Endothelial cell of umbilical vein (primary cell): ENCODE data around the gene HMGA1. TPM values are rescaled to one million over a fixed set of nuclear protein-coding genes. Genes with fewer than 3 reads are reported as not detected.
"Not testable (repeated sequence)": the region's sequence is repeated elsewhere in the genome, so short reads cannot be mapped to it uniquely, and the experiment has no call there.

Experiments
- BruUV-seq: library from RNA; stranded (reverse); fragments of 400-500 nt; replicated peaks from 2 replicates; lab custom pipeline; 2021; lab: Mats Ljungman, UMichigan
- CTCF ChIA-PET: fragments of 300-600, 350-600 bp; sonication (Branson Sonifier 250); formaldehyde crosslinking; loops from one replicate; lab custom pipeline; 2021; ENCODE audit warnings: antibody characterized with exemption, inconsistent platforms; lab: Charles Lee
- POLR2A ChIA-PET: fragments of 300-600, 350-600 bp; sonication (Branson Sonifier 250); formaldehyde crosslinking; loops from one replicate; lab custom pipeline; 2021; ENCODE audit warnings: antibody characterized with exemption, inconsistent platforms; lab: Charles Lee
- DNase-seq: peaks from one replicate; pipeline ENCODE4 v3.0.0-alpha.2; 2011; ENCODE audit warnings: low read depth, low spot score
- FAIRE-seq: peaks from 2 replicates; lab custom pipeline; 2011; peaks lifted over from hg19 to GRCh38; lab: Jason Lieb, UNC
- H2AFZ ChIP-seq: 2 replicates; pipeline ENCODE4 v1.6.0; 2012; ENCODE audit warnings: low read depth, low read length, control low read depth, inconsistent platforms
- H3K27ac ChIP-seq: 2 replicates; pipeline ENCODE4 v1.5.1; 2011; ENCODE audit warnings: low read depth, mild to moderate bottlenecking, control low read depth, low read length, moderate library complexity; ENCODE audit not compliant: insufficient read depth
- H3K27me3 ChIP-seq, 2 experiments: 2 replicates each; pipeline versions ENCODE4 v1.6.0 to v1.6.1; 2011; ENCODE audit warnings: low read length in 2 of 2, mixed read lengths in 1 of 2; ENCODE audit not compliant: control insufficient read depth in 2 of 2, insufficient read depth in 2 of 2
- H3K36me3 ChIP-seq, 2 experiments: 2 replicates in 1 of 2; 3 replicates in 1 of 2; pipeline ENCODE4 v1.5.1; 2011; ENCODE audit warnings: low read length in 2 of 2, mild to moderate bottlenecking in 1 of 2, moderate library complexity in 1 of 2; ENCODE audit not compliant: control insufficient read depth in 2 of 2, insufficient read depth in 2 of 2; ENCODE audit errors: extremely low read depth in 1 of 2
- H3K4me1 ChIP-seq: 3 replicates; pipeline ENCODE4 v1.5.1; 2011; ENCODE audit warnings: mild to moderate bottlenecking, low read length; ENCODE audit not compliant: control insufficient read depth, insufficient read depth; ENCODE audit errors: extremely low read depth
- H3K4me2 ChIP-seq: 2 replicates; pipeline ENCODE4 v1.6.1; 2011; ENCODE audit warnings: low read length, control low read depth, mixed read lengths; ENCODE audit not compliant: insufficient read depth
- H3K4me3 ChIP-seq, 3 experiments: fragments of 200-600 bp in 1 of 3; sonication (generic), shearing (Covaris generic) in 1 of 3; replicated peaks in 1 of 3; 2 replicates each; pipeline ENCODE4 v1.5.1; 2011 to 2016; ENCODE audit warnings: control low read depth in 3 of 3, low read length in 3 of 3, mild to moderate bottlenecking in 2 of 3, inconsistent platforms in 1 of 3, low read depth in 1 of 3, moderate library complexity in 1 of 3; ENCODE audit not compliant: insufficient read depth in 1 of 3
- H3K79me2 ChIP-seq: 2 replicates; pipeline ENCODE4 v1.6.0; 2012; ENCODE audit warnings: low read length, inconsistent platforms; ENCODE audit not compliant: control insufficient read depth, insufficient read depth
- H3K9ac ChIP-seq: replicated peaks from 2 replicates; pipeline ENCODE3; 2011; ENCODE audit warnings: low read length, control low read depth; ENCODE audit not compliant: insufficient read depth; ENCODE audit errors: extremely low read depth
- H3K9me1 ChIP-seq: replicated peaks from 3 replicates; pipeline ENCODE4 v1.6.0; 2011; ENCODE audit warnings: mild to moderate bottlenecking, low read length; ENCODE audit not compliant: control insufficient read depth, insufficient read depth; ENCODE audit errors: extremely low read depth
- H3K9me3 ChIP-seq: replicated peaks from 2 replicates; pipeline ENCODE4 v1.5.1; 2012; ENCODE audit warnings: low read length, inconsistent platforms; ENCODE audit not compliant: control insufficient read depth, insufficient read depth
- H4K20me1 ChIP-seq: replicated peaks from 2 replicates; pipeline ENCODE3; 2011; ENCODE audit warnings: mild to moderate bottlenecking, low read length; ENCODE audit not compliant: control insufficient read depth, insufficient read depth; ENCODE audit errors: extremely low read depth
- POLR2A ChIP-seq: IDR thresholded peaks from 2 replicates; pipeline ENCODE4 v1.6.1; 2012; ENCODE audit warnings: low read depth, mild to moderate bottlenecking, control low read depth, low read length
- dilution Hi-C: fragments of 300-500 bp; cut with MboI; formaldehyde crosslinking; loops from one replicate; pipeline ENCODE4 v1.15.0; 2019; ENCODE audit warnings: low sequenced_read_pairs; ENCODE audit not compliant: extremely low pct_ligation_motif_present
- intact Hi-C: fragments of 100-400 bp; cut with micrococcal nuclease; formaldehyde crosslinking; loops from one replicate; pipeline ENCODE4 v1.10.0; 2022
- polyA plus RNA-seq, 4 experiments: library from polyadenylated mRNA; depleted of rRNA in 3 of 4; stranded (reverse) in 3 of 4; unstranded in 1 of 4; fragments of >200 nt; gene quantifications; 2 replicates each; pipeline versions ENCODE4 v1.2.1 to v1.2.3, GENCODE V29; 2011 to 2012; ENCODE audit warnings: missing spikeins in 1 of 4
- total RNA-seq: library from RNA; stranded (reverse); gene quantifications from 2 replicates; pipeline ENCODE4 v1.2.3, GENCODE V29; 2021

HMGA1 gene
- total and polyA plus RNA-seq, 2 donors (not counting 3 experiments of a cell fraction or from before 2014, with no cell fraction given): 425 to 1,108 TPM

DNA sequence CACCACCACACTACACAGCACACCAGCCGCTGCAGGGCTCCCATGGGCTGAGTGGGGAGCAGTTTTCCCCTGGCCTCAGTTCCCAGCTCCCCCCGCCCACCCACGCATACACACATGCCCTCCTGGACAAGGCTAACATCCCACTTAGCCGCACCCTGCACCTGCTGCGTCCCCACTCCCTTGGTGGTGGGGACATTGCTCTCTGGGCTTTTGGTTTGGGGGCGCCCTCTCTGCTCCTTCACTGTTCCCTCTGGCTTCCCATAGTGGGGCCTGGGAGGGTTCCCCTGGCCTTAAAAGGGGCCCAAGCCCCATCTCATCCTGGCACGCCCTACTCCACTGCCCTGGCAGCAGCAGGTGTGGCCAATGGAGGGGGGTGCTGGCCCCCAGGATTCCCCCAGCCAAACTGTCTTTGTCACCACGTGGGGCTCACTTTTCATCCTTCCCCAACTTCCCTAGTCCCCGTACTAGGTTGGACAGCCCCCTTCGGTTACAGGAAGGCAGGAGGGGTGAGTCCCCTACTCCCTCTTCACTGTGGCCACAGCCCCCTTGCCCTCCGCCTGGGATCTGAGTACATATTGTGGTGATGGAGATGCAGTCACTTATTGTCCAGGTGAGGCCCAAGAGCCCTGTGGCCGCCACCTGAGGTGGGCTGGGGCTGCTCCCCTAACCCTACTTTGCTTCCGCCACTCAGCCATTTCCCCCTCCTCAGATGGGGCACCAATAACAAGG is 8.5 kb downstream of the HMGA1 start:
- H3K9me3 ChIP-seq, DNase-seq, H2AFZ ChIP-seq, H3K4me3 ChIP-seq, H4K20me1 ChIP-seq, intact Hi-C loops, H3K27me3 ChIP-seq, H3K9ac ChIP-seq, H3K9me1 ChIP-seq, H3K4me2 ChIP-seq, dilution Hi-C loops: not testable (repeated sequence)
- H3K79me2 ChIP-seq: peaks cover 26% of the 10 kb centered on the region
- TSS peak; percentile 58 for BruUV-seq
- FAIRE-seq: peak; percentile 4
- H3K36me3 ChIP-seq: peaks cover 10% of the 10 kb centered on the region in 2 experiments
- ChIA-PET POLR2A (interaction anchor here (0.7 to 1.2 kb wide), 3 partner anchors 8 to 170 kb away, joined by 3 to 4 read pairs (median 4); partner anchors contain the start of genes HMGA1 and NUDT3), CTCF (interaction anchor here (1.5 to 6.1 kb wide), 5 partner anchors 17 to 170 kb away, joined by 5 to 74 read pairs (median 17); no protein-coding TSS in a partner anchor)
- peak overlapping the region; percentile 88 for H3K27ac ChIP-seq
- peak; percentile 39 for TF ChIP-seq POLR2A
- peaks cover 68% of the 10 kb centered on the region for H3K4me1 ChIP-seq

DNA sequence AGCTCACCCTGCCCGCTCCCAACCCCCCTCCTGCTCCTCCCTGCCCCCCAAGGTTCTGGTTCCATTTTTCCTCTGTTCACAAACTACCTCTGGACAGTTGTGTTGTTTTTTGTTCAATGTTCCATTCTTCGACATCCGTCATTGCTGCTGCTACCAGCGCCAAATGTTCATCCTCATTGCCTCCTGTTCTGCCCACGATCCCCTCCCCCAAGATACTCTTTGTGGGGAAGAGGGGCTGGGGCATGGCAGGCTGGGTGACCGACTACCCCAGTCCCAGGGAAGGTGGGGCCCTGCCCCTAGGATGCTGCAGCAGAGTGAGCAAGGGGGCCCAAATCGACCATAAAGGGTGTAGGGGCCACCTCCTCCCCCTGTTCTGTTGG is 9.1 kb downstream of the HMGA1 start:
- Histone ChIP-seq H3K36me3 (peaks cover 7 to 10% of the 10 kb centered on the region in 2 experiments), H3K4me1 (peaks cover 64% of the 10 kb centered on the region), H3K79me2 (peaks cover 20% of the 10 kb centered on the region)
- H3K9ac ChIP-seq, H3K9me3 ChIP-seq, H3K4me3 ChIP-seq, H2AFZ ChIP-seq, intact Hi-C loops, H3K27me3 ChIP-seq, H4K20me1 ChIP-seq, H3K9me1 ChIP-seq, DNase-seq, H3K27ac ChIP-seq, BruUV-seq, H3K4me2 ChIP-seq, dilution Hi-C loops: not testable (repeated sequence)
- FAIRE-seq: peak; percentile 44
- CTCF ChIA-PET: interaction anchor here (1.5 to 5.8 kb wide), 3 partner anchors 22 to 172 kb away, joined by 5 to 278 read pairs (median 65); no protein-coding TSS in a partner anchor
- POLR2A ChIA-PET: interaction anchor here (0.6 to 3.4 kb wide), 3 partner anchors 9 to 170 kb away, joined by 4 to 13 read pairs (median 5); partner anchors contain the start of gene HMGA1
